NCI-H187 treated with DMSO at 0.1 percent for 48 hours (cell line): Measurements from ENCODE around the gene SNRNP35.
"Not testable (repeated sequence)": the region's sequence is repeated elsewhere in the genome, so short reads cannot be mapped to it uniquely, and the experiment has no call there.

Experiments
- DNase-seq: peaks from one replicate; lab custom pipeline; 2025; lab: John Stamatoyannopoulos, UW

Gene SNRNP35

DNA sequence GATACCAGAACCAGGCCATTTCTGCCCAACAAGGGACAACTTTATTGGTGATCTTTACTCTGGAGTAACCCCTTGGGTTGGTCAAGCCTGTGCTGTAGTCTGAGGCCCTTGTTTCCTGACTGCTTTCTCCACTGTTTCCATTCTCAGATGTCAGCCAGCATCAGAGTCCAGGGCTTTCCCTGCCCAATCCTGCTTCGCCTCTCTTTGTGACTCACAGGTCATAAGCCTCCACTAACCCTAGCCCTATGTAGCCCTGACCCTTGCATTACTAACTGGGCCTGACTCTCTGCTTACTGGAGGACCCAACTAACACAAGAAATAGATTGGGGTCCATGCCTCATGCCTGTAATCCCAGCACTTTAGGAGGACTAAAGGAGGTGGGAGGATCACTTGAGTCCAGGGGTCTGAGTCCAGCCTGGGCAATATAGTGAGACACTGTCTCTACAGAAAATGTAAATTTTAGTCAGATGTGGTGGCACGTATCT lies 8.6 kb upstream of the SNRNP35 start:
- no peak for DNase-seq

DNA sequence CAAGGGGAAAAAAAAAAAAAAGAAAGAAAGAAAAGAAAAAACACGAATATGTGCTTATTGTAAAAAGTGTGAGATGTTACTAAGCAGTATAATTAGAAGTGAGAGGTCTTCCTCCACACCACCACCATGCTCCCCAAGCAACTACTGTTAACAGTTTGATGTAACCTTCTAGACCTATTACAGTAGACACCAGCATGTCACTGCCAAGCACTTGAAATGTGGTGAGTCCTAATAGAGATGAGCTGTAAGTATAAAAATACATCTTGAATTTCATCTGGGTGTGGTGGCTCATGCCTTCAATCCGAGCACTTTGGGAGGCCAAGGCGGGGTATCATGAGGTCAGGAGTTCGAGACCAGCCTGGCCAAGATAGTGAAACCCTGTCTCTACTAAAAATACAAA lies 8.1 kb upstream of the SNRNP35 start:
- no peak for DNase-seq

DNA sequence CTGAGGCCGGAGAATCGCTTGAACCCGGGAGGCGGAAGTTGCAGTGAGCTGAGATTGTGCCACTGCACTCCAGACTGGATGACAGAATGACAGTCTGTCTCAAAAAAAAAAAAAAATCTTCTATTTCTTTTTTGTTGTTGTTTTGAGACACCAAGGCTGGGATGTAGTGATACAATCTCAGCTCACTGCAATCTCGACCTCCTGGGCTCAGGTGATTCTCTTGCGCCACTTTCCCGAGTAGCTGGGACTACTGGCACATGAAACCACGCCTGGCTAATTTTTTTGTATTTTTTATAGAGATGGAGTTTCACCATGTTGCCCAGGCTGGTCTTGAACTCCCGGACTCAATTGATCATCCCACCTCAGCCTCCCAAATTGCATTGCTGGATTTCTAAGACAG lies 7.3 kb upstream of the SNRNP35 start:
- DNase-seq: no peak

DNA sequence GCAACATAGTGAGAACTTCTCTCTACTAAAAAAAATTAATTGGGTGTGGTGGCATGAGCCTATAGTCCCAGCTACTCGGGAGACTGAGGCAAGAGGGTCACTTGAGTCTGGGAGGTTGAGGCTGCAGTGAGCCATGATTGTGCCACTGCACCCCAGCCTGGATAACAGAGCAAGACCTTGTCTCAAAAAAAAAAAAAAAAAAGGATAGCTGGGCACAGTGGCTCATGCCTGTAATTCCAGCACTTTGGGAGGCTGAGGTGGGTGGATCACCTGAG lies 5.7 kb upstream of the SNRNP35 start:
- DNase-seq: not testable (repeated sequence)

DNA sequence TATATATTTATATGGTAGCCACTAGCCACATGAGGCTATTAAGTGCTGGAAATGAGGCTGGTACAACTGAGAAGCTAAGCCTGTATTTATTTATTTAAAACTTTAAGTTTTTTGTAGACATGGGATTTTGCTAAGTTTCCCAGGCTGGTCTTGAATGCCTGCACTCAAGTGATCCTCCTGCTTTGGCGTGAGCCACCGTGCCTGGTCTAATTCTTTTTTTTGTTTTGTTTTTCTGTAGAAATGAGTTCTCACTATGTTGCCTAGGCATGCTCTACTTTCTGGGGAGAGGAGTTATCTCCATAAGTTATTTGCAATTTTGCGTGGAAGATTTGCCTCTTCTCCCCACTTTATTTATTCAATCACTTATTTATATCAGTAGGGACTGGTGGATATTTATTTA lies 4.8 kb upstream of the SNRNP35 start:
- DNase-seq: no peak

DNA sequence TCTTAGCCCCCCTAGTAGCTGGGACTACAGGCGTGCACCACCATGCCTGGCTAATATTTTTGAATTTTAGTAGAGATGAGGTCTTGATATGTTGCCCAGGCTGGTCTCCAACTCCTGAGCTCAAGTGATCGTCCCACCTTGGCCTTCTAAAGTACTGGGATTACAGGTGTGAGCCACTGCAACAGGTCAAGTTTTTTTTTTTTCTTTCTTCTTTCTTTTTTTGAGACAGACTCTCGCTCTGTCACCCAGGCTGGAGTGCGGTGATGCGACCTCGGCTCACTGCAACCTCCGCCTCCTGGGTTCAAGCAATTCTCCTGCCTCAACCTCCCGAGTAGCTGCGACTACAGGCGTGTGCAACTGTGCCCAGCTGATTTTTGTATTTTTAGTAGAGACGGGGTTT lies 5.2 kb downstream of the SNRNP35 start:
- DNase-seq: not testable (repeated sequence)

DNA sequence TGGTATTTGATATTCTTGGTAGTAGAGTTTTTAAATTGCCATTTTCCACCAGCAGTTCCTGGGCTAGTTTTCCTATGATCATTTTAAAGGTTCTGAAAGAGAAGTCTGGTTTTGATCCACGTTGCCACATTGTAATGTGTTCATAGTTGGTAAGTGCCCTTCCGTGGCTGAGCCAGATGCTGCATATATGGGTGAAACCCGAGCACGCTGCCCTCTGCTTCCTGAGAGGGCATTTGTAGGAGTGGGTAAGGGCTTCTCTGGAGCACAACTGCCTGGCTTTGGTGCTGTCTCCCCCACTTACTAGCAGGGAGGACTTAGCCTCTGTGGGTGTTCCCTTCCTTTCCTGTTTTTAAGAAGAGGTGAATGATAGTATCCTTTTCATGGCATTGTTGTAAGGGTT lies 7.1 kb downstream of the SNRNP35 start:
- no peak for DNase-seq

DNA sequence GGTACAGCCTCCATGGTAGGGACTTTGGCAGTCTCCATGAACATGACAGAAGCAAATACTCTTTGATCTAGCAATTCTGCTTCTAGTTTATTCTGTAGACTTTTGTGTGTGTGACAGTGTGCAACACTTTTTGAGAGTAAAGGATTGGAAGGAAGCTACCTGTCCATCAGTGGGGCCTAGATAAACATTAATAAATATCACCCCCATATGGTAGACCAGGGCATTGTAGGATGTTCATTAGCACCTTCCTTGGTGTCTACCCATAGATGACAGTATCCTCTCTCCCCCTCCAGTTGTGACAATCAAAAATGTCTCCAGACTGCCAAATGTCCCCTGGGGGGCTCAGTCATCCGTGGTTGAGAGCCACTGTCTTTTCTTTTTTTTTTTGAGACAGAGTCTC lies 10.8 kb downstream of the SNRNP35 start:
- DNase-seq: no peak

DNA sequence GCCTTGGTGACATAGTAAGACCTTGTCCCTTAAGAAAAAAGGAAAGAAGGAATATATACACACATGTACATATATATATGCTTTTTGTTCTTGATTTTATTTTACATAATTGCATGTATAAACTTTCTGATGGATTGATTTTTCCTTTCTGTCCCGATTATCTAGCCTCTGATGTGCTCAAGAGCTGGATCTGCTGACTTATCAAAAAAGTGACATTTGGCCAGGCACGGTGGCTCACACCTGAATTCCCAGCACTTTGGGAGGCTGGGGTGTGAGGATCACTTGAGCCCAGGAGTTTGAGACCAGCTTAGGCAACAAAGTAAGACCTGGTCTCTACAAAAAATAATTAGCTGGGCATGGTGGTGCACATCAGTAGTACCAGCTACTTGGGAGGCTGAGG lies 12.0 kb downstream of the SNRNP35 start:
- DNase-seq: no peak

DNA sequence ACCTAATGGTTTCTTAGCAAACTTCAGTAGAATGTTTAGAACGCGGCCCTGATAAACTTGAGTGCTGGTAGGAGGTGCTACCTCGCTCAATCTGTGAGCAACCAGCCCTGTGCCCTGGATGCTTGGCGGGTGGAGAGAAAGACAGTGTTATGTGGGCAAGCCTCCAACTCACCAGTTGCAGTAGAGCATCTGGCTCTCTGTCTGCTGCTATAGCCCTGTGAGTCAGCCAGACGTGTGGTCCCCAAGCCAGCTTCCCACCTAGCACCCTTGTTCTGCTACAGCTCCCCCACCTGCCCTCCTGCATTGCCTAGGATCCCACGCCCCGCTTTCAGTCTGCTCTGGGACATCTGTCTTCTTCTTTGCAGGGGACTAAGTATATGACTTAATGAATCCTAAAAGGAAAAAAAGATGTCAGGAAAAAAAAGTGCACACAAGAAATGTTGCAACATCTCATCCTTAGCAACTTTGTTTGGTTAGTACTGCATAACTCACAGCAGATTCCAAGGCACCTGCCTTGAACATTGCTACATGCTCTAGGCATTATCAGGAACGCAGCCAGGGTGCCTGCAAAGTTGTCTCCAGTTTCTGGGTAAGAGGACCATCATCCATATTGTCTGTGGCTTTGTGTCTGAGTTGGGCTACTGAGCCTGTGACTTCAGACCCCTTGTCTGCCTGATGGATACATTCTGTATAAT lies 13.6 kb downstream of the SNRNP35 start:
- DNase-seq: no peak

DNA sequence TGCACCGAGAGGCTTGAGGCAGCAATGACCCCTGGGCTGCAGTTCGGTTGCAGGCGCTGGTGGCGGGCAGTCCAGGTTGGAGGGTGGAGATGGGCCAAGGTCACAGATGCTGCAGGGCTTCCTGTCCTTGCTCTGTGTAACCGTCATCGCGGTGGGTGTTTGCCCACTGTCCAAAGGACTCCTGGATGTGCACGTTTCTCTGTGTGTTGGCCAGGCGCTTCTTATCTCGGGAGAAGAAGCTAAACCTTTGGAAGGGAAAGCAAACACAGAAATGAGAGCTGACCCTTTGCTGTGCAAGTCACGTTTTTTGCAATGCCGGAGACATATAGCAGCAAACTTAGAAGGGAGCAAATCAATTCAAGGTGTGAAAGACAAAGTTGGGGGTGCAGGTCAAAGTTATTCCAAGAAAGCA lies 14.5 kb downstream of the SNRNP35 start:
- no peak for DNase-seq

DNA sequence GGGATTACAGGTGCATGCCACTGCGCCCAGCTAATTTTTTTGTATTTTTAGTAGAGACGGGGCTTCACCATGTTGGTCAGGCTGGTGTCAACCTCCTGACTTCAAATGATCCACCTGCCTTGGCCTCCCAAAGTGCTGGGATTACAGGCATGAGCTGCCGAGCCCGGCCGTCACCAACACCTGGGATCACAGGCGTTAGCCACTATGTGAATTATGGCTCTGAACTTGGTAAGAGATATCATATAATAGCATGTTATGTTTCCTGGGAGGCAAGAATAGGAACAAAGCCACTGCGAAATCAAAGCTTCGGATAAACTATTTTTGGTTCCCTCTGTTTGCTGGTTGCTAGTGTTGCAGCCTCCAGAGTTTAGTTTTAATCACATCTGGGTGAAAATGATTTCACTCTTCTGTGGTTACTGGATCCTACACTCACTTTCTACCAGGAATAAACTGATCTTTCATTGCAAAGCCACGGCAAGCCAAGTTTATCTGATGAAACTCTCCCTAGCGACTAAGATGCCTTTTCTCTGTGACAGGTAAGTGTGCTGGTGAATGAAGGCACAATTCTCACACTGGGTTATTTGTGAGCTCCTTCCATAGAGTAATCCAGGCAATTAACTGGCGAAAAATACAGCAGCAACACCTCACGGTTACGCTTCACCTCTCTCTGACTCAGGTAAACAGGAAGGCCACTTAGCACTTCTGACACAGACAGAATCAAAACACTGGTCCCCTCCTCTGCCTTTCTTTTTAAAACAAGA lies 16.7 kb downstream of the SNRNP35 start:
- no peak for DNase-seq

DNA sequence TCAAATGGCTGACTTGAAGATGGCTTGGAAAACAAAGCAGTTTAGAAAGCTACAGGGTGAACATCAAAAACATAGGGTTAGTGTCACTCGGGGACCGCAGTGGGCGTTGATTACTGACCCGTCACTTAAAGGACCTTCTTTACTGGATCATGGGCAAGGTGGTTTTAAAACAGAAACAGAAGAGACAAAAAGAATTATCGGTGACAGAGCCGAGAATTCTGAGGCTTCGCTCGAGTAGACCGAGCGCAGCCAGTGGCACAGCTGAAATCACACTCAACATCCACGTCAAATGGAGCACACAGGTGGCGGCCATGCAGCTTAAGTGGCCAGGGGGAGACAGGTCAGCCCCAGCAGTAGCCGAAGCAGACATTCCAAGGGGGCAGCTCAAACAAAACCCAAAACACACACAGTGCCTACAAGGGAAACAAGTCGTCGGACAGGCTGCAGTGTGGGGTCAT lies 17.3 kb downstream of the SNRNP35 start:
- no peak for DNase-seq

DNA sequence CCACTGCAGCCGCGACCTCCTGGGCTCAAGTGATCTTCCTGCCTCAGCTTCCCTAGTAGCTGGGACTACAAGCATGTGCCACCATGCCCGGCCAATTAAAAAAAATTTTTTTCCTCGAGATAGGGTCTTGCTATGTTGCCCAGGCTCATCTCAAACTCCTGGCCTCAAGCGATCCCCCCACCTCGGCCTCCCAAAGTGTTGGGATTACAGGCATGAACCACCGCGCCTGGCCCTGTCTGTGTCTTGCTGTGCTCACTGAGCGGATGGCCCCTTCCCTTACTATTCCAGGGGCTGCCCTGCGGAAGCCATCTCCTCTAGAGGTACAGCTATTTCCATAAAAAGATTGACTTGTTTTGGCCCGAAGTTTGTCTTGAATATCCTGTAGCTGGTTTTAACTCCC lies 20.1 kb downstream of the SNRNP35 start:
- DNase-seq: no peak

DNA sequence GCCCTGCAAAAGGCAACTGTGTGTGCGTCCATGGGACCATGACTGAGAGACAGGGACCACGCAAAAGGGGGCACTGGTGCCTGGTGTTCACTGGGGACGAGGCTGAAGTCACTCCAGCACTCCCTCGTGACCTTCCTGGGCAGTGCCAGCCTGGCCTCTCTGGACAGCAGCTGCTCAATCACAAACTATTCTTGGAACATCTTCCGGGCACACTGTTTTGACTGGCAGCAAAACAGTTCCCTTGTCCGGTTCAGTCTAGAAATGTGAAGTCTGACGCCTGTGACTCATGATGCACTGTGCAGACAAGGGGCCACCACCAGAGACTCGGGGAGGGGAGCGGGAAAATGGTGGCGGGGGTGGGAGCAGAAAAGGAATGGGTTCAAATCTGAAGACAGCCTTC lies 20.8 kb downstream of the SNRNP35 start:
- no peak for DNase-seq

DNA sequence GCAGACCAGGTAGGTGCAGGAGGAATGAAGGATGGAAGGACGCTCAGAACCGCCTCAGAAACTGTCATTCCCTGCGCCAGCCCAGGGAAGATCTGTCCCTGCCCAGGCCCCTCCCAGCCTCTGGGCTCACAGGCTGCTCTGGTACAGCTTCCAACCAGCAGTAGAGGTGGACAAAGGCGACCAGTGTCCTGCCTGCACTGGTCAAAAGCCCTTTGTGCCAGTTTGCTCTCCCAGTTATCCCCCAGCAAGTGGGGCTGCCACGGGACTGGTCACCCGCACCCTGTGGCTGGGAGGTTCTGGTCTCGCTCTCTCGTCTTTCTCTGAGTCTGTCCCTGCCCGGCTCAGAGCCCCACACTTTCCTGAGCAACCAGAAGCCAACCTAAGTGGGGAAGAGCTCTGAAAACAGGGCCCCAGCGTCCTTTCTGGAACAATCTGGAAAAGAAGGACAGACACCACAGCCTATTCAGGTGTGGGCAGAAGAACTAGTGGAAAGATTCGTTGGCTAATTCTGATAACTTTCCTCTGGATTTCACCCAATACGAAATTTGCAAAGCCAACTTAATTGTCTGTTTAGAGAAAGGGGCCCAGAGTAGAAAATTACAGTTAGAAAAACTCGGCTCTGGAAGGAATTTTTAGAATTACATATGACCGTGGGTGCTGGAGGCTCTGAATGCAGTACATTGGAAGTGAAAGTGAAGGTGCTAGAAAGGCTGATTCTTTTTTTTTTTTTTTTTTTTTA lies 21.7 kb downstream of the SNRNP35 start:
- no peak for DNase-seq

DNA sequence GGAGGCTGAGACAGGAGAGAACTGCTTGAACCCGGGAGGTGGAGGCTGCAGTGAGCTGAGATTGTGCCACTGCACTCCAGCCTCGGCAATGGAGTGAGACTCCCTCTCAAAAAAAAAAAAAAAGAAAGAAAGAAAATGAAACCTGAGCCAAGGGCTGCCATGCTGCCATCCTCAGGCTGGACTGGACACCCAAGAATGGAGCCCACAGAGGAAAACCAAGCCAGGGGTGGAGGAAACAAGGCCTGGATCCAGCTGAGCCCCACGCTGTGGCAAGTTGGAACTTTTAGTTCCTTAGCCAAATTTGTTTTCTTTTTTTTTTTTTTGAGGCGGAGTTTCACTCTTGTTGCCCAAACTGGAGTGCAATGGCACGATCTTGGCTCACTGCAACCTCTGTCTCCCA lies 23.3 kb downstream of the SNRNP35 start:
- not testable (repeated sequence) for DNase-seq

DNA sequence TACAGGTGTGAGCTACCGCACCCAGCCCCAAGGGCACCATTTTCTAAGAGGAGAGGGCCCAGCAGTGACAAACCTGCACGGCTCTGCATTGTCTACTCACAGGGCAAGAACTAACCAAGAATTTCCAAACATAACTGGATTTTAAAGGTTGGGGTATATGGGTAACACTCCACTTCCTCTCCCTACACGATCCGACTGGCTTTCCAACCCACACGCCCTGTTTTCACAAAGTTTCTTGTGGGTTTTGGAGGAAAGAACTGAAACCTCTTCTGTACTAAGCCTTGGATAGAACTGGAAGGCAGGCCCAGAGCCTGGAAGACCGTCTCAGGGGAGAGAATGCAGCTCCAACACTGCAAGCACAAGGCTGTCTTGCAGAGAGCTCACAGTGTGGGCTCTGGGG lies 24.9 kb downstream of the SNRNP35 start:
- no peak for DNase-seq

DNA sequence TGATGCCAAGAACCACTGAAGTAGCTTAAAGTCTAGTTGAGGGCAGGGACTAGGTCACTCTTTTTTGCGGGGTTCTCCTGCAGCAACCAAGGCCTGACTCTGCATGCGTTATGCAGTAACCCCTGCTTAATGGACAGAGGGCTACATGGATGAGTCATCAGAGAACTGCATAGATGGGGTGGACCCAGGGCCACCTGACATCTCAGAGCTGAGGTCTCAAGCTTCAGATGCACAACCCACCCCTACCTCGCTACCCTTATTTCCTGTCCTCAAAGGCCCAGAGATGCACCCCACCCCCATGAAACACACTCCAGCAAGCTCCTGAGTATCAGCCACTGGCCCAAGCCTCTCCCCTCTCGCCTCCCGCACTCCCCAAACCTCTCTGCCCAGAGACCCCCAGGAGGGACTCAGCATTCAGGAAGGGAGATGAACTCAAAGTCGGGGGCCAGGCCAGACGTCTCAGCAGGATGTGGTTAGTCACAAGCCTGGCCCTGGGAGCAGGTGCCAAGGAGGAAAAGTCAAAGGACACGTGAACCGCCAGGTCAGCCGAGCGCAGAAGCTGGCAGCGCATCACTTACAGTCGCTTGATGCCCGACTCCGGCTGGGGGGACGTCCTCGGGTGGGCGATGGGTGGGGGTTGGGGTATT lies 25.8 kb downstream of the SNRNP35 start:
- no peak for DNase-seq

DNA sequence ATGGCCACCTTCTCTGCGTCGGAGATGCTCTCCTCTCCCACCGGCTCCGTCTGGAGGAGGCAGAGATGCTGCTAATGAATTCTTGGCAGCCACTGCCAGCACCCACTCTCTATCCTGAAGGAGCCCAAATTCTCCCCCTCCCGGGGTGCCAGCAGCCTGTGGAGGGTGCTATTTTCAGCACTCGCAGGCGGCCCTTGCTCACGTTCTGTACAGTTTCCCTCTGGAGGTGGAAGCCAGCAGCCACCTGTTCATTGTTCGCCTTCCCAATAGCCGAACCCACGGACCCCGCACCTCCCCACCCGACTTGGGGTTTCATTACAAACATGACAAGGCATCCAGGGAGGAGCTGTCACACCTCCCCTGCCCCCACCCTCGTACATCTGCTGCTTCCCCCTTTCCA lies 27.8 kb downstream of the SNRNP35 start:
- no peak for DNase-seq

DNA sequence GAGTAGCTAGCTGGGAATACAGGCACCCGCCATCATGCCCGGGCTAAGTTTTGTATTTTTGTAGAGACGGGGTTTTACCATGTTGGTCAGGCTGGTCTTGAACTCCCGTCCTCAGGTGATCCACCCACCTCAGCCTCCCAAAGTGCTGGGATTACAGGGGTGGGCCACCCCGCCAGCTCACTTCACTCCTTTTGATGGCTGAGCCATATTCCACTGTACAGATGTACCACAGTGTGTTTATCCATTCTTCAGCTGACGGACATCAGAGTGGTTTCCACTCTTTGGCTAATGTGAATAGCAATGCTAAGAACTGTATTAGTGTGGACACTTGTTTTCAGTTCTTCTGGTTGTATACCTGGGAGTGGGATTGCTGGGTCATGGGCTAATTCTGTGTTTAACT lies 29.5 kb downstream of the SNRNP35 start:
- no peak for DNase-seq

DNA sequence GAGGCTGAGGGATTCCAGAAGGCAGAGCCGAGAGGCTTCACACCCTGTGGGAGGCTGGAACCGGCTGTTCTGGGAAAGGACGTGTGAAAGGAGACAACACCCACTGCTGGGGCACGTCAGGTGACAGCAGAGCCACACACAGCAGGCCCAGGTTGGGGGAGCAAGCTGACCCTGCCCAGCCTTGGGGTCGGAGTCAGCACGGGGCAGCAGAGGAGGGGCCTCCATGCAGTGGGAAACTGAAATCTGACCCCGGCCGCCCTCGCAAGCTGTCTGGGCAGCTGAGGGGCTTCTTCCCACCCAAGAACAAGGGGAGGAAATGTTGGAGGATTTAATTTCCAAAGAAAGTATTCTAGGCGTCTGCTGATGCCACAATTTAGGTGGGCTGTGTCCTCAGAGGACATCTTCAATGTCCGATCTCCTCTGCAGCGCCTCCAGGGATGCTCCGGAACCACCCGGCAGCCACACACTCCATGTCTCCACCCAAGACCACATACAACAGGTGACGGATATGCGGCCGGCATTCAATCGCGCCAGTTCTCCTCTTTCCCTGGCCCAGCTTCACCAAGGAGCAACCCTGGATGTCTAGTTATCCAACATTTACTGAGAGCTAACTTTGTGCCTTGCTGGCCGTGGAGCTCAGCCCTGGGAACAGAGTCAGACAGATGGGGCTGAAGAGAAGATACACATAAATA lies 30.7 kb downstream of the SNRNP35 start:
- DNase-seq: no peak
